ENCODE measurements around the gene ITGA1.
"Not testable (repeated sequence)": the region's sequence is repeated elsewhere in the genome, so short reads cannot be mapped to it uniquely, and the experiment has no call there.

ITGA1 gene

GRCh38 chr5:52787600-52788504 is at the start of gene ITGA1, which contains the start of gene PELO:
TSS of gene ITGA1 (plus strand) at chr5:52787916. CDS start at chr5:52788354, 438 bp downstream.
TSS of gene PELO (plus strand) at chr5:52787916. CDS start at chr5:52800395, 12,479 bp downstream.
- peak within 1 kb of the TSS; percentile 71 for H3K4me3 ChIP-seq (ENCODE audit: control insufficient read depth, low read depth, low read length)
- no peak for TF ChIP-seq CTCF (IDR thresholded peaks at IDR 0.05; ENCODE audit: control insufficient read depth, insufficient read depth, low read depth, low read length, missing control alignments)
- peak; percentile 39 for DNase-seq (ENCODE audit: low read depth)

GRCh38 chr5:52738095-52738506 is 49.6 kb upstream of the ITGA1 start:
- H3K4me3 ChIP-seq (ENCODE audit: control insufficient read depth, low read depth, low read length) = no peak overlapping the region
- no peak for DNase-seq (ENCODE audit: low read depth)
- TF ChIP-seq CTCF (IDR thresholded peaks at IDR 0.05; ENCODE audit: control insufficient read depth, insufficient read depth, low read depth, low read length, missing control alignments) = no peak

- TF ChIP-seq CTCF (IDR thresholded peaks at IDR 0.05; ENCODE audit: control insufficient read depth, insufficient read depth, low read depth, low read length, missing control alignments) = no peak
- H3K4me3 ChIP-seq (ENCODE audit: control insufficient read depth, low read depth, low read length) = no peak overlapping the region
- DNase-seq (ENCODE audit: low read depth) = no peak
Measured at GRCh38 chr5:52740007-52740406, 47.7 kb upstream of the ITGA1 start.

- no peak for DNase-seq (ENCODE audit: low read depth)
- no peak for TF ChIP-seq CTCF (IDR thresholded peaks at IDR 0.05; ENCODE audit: control insufficient read depth, insufficient read depth, low read depth, low read length, missing control alignments)
- H3K4me3 ChIP-seq (ENCODE audit: control insufficient read depth, low read depth, low read length) = no peak overlapping the region
Measured at GRCh38 chr5:52743012-52743411, 44.7 kb upstream of the ITGA1 start.

GRCh38 chr5:52743529-52743928 is 44.2 kb upstream of the ITGA1 start:
- DNase-seq (ENCODE audit: low read depth) = no peak
- no peak for TF ChIP-seq CTCF (IDR thresholded peaks at IDR 0.05; ENCODE audit: control insufficient read depth, insufficient read depth, low read depth, low read length, missing control alignments)
- H3K4me3 ChIP-seq (ENCODE audit: control insufficient read depth, low read depth, low read length) = no peak overlapping the region

- no peak overlapping the region for H3K4me3 ChIP-seq (ENCODE audit: control insufficient read depth, low read depth, low read length)
- TF ChIP-seq CTCF (IDR thresholded peaks at IDR 0.05; ENCODE audit: control insufficient read depth, insufficient read depth, low read depth, low read length, missing control alignments) = no peak
- peak; percentile 14 for DNase-seq (ENCODE audit: low read depth)
Measured at GRCh38 chr5:52743970-52744369, 43.7 kb upstream of the ITGA1 start.

- H3K4me3 ChIP-seq (ENCODE audit: control insufficient read depth, low read depth, low read length) = not testable (repeated sequence)
Measured at GRCh38 chr5:52744867-52745458, 42.8 kb upstream of the ITGA1 start.

More at GRCh38 chr5:52744867-52745458, 42.8 kb upstream of the ITGA1 start:
- not testable (repeated sequence) for DNase-seq (ENCODE audit: low read depth)

Data from AG09309 (cell line).